SIG-M5 (cell line): ENCODE data around the gene TPM1.
"Not testable (repeated sequence)": the region's sequence is repeated elsewhere in the genome, so short reads cannot be mapped to it uniquely, and the experiment has no call there.

Experiments
- DNase-seq: peaks from one replicate; lab custom pipeline; 2025; lab: John Stamatoyannopoulos, UW

Gene TPM1

DNA sequence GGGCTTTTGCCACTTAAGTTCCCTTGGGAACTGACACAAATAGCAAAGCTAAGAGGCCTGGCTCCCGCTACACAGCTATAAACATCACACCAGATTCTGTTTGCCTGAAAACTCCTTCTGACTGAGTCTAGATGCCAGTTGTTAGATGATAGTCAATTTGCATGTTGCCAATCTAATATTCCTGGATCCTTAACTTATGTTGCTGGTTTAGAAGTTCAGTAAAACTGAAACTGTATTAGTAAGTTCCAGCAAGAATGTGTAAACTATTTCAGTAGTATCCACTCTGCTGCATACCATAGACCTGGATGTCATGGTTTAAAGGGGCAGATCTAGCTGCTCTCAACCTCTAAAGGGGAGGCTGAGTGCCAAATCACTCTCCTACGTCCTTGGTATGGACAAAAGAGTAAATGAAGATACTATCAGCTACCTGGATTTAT lies 52.0 kb downstream of the TPM1 start:
- no peak for DNase-seq

- DNase-seq: no peak
Measured at GRCh38 chr15:63096178-63096577, 53.6 kb downstream of the TPM1 start.

GRCh38 chr15:63098901-63099300 lies 56.4 kb downstream of the TPM1 start:
- DNase-seq: not testable (repeated sequence)

DNA sequence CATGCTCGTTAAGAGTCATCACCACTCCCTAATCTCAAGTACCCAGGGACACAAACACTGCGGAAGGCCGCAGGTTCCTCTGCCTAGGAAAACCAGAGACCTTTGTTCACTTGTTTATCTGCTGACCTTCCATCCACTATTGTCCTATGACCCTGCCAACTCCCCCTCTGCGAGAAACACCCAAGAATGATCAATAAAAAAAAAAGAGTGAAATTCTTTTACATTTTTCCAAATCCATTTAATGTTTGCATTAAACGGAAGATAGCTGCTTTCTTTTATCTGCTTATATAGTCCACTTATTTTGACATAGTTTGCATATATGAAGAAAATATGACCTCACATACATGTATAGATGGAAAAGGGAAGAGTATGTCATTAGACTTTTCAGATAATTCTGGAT lies 57.0 kb downstream of the TPM1 start:
- not testable (repeated sequence) for DNase-seq

DNA sequence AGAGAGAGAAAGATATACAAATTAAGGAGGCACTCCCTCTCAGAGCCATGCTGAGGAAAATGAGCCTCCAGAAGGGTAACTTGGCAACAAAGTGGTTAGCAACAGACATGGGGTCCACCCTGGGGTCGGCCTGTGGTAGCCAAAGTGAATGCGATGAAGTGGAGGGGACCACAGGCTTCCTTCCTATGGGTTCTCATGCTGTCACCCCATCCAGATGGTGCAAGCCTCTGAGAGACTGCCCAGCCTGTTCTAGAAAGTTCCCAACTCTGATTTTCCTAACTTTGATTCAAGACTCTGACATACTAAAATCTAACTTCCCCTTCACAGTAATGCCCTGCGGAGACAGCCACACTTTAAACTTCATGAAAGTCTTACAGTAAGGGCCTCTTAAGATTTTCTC lies 60.9 kb downstream of the TPM1 start:
- DNase-seq: no peak

GRCh38 chr15:63104727-63105126 lies 62.2 kb downstream of the TPM1 start:
- DNase-seq: no peak

DNA sequence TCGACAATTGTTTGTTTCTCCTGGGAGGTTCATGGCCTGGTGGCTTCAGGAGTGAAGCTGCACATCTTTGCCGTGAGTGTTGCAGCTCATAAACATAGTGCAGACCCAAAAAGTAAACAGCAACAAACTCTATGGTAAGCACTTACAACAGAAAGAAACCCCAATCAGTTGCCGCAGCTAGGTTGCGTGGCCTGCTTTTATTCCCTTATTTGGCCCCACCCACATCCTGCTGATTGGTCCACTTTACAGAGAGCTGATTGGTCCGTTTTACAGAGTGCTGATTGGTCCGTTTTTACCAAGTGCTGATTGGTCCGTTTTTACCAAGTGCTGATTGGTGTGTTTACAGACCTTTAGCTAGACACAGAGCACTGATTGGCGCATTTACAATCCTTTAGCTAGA lies 62.8 kb downstream of the TPM1 start:
- not testable (repeated sequence) for DNase-seq

GRCh38 chr15:63107895-63108546 lies 65.5 kb downstream of the TPM1 start:
- DNase-seq: no peak

- no peak for DNase-seq
Measured at GRCh38 chr15:63109498-63109897, 67.0 kb downstream of the TPM1 start.

GRCh38 chr15:63109920-63110319 lies 67.4 kb downstream of the TPM1 start:
- DNase-seq: no peak

DNA sequence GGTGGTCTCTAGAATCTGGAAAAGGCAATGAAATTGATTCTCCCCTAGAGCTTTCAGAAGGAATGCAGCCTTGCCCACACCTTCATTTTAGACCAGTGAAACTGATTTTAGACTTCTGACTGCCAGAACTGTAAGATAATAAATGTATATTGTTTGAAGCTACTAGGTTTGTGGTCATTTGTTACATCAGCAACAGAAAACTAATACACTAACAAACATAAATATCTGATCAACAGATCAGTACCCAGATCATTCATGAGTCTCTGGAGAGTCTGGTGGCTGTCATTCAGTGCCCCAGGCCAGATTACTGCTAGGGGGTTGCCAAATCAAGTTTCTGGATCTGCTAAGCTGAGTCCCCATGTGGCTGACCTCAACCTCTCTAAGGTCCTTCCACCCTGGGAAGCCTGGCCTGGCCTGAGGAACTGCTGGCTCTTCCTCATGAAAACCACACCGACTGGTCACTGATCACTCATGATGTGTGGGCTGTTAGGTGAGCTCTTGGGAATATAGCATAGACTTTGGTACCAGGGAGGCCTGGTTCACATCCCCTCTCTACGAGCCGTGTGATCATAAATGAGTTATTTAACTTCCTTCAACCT lies 68.0 kb downstream of the TPM1 start:
- DNase-seq: no peak

- no peak for DNase-seq
Measured at GRCh38 chr15:63111481-63111880, 68.9 kb downstream of the TPM1 start.

DNA sequence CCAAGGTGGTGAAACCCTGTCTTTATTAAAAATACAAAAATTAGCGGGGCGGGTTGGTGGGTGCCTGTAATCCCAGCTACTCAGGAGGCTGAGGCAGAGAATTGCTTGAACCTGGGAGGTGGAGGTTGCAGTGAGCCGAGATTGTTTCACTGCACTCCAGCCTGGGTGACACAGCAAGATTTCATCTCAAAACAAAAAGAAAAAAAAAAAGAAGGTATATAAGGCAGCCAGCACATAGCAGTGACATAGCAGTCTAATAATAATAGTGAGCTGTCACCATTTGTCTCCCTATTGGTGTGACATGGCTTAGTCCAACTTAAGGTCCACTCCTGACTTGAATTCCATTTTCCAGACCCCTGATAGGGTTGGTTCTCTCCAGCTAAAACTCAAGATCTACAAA lies 70.3 kb downstream of the TPM1 start:
- no peak for DNase-seq

DNA sequence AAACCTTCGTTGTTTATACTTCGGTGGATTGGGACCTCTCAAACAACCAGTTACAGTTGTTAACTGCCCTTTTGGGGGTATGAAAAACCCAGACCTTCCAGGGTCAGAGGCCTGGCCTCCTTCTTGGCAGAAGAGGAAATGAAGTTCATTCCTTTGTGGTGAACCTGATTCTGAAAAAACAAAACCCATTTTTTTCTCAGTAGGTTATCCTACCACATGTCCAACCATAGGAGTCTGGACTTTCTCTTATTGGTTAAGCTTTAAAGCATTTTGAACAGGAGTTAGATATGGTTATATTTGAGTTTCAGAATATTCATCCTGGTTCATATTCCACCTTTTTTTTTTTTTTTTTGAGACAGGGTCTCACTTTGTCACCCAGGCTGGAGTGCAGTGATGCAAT lies 71.9 kb downstream of the TPM1 start:
- DNase-seq: no peak
